Keratinocyte (primary cell): Measurements from ENCODE around the gene ZBP1.

Source experiments
- CTCF ChIP-seq, 3 experiments: IDR thresholded peaks in 1 of 3; conservative IDR thresholded peaks in 1 of 3; optimal IDR thresholded peaks in 1 of 3; 2 replicates in 2 of 3; 3 replicates in 1 of 3; pipeline versions ENCODE3 to v1.5.1; 2011; ENCODE audit warnings: low read length in 3 of 3, mild to moderate bottlenecking in 3 of 3, moderate library complexity in 2 of 3, control low read depth in 1 of 3, inconsistent platforms in 1 of 3; ENCODE audit not compliant: insufficient read depth in 2 of 3; ENCODE audit errors: extremely low read depth in 1 of 3
- EZH2 ChIP-seq: IDR thresholded peaks from one replicate; pipeline ENCODE4 v1.6.1; 2012; ENCODE audit warnings: inconsistent platforms, mild to moderate bottlenecking, low read length, moderate library complexity

GRCh38 chr20:57633945-57634491 lies 13.8 kb upstream of the ZBP1 start:
- TF ChIP-seq CTCF (optimal IDR thresholded peaks at IDR 0.05 in 1 of 3, IDR thresholded peaks at IDR 0.05 in 1 of 3, conservative IDR thresholded peaks at IDR 0.05 in 1 of 3; ENCODE audit: extremely low read depth in 1 of 3, insufficient read depth in 2 of 3, low read length in 3 of 3) (no peak), EZH2 (no peak)
